Measurements from ENCODE around the gene GPNMB. TPM values are rescaled to one million over a fixed set of nuclear protein-coding genes. Genes with fewer than 3 reads are reported as not detected.
A peak's percentile ranks its signal among the peaks of the same experiment; 100 is the strongest.
"Not testable (repeated sequence)": the region's sequence is repeated elsewhere in the genome, so short reads cannot be mapped to it uniquely, and the experiment has no call there.

GPNMB gene
- 10 to 100 TPM; 19.8 to 34.4 (median 30.8) TPM for polyA plus RNA-seq (ENCODE audit: insufficient read length in 4 of 4)

GRCh38 chr7:23246555-23246954 is at the start of gene GPNMB:
Gene GPNMB, plus strand, starts transcription at chr7:23246775. Its CDS starts 83 bp downstream, at chr7:23246858.
- no peak for DNase-seq (ENCODE audit: low read depth in 4 of 4, low spot score in 3 of 4)

GRCh38 chr7:23197745-23198144 is 48.8 kb upstream of the GPNMB start:
- DNase-seq (ENCODE audit: low read depth in 4 of 4, low spot score in 3 of 4) = not testable (repeated sequence)

GRCh38 chr7:23200331-23200730 is 46.2 kb upstream of the GPNMB start:
- no peak for DNase-seq (ENCODE audit: low read depth in 4 of 4, low spot score in 3 of 4)

- no peak for DNase-seq (ENCODE audit: low read depth in 4 of 4, low spot score in 3 of 4)
Observed at GRCh38 chr7:23204241-23204640, 42.3 kb upstream of the GPNMB start.

- peak in 1 of 4 donors; percentile 27 for DNase-seq (ENCODE audit: low read depth in 4 of 4, low spot score in 3 of 4)
Observed at GRCh38 chr7:23205577-23205908, 41.0 kb upstream of the GPNMB start.

- peak in 2 of 4 donors; percentile 48 to 64 for DNase-seq (ENCODE audit: low read depth in 4 of 4, low spot score in 3 of 4)
Observed at GRCh38 chr7:23205909-23206767, 40.4 kb upstream of the GPNMB start.

GRCh38 chr7:23207021-23207420 is 39.6 kb upstream of the GPNMB start:
- peak in 1 of 4 donors; percentile 23 for DNase-seq (ENCODE audit: low read depth in 4 of 4, low spot score in 3 of 4)

- no peak for DNase-seq (ENCODE audit: low read depth in 4 of 4, low spot score in 3 of 4)
Observed at GRCh38 chr7:23207884-23208283, 38.7 kb upstream of the GPNMB start.

GRCh38 chr7:23208316-23208715 is 38.3 kb upstream of the GPNMB start:
- DNase-seq (ENCODE audit: low read depth in 4 of 4, low spot score in 3 of 4) = no peak

GRCh38 chr7:23210506-23210905 is 36.1 kb upstream of the GPNMB start:
- DNase-seq (ENCODE audit: low read depth in 4 of 4, low spot score in 3 of 4) = no peak

GRCh38 chr7:23211589-23211988 is 35.0 kb upstream of the GPNMB start:
- peak in 3 of 4 donors; percentile 43 to 74 (median 70) for DNase-seq (ENCODE audit: low read depth in 4 of 4, low spot score in 3 of 4)

- DNase-seq (ENCODE audit: low read depth in 4 of 4, low spot score in 3 of 4) = no peak
Observed at GRCh38 chr7:23212395-23212794, 34.2 kb upstream of the GPNMB start.

- DNase-seq (ENCODE audit: low read depth in 4 of 4, low spot score in 3 of 4) = no peak
Observed at GRCh38 chr7:23212841-23213240, 33.7 kb upstream of the GPNMB start.

GRCh38 chr7:23213755-23214154 is 32.8 kb upstream of the GPNMB start:
- DNase-seq (ENCODE audit: low read depth in 4 of 4, low spot score in 3 of 4) = no peak

- DNase-seq (ENCODE audit: low read depth in 4 of 4, low spot score in 3 of 4) = no peak
Observed at GRCh38 chr7:23214423-23214822, 32.2 kb upstream of the GPNMB start.

GRCh38 chr7:23214938-23215337 is 31.6 kb upstream of the GPNMB start:
- no peak for DNase-seq (ENCODE audit: low read depth in 4 of 4, low spot score in 3 of 4)

GRCh38 chr7:23216021-23216420 is 30.6 kb upstream of the GPNMB start:
- DNase-seq (ENCODE audit: low read depth in 4 of 4, low spot score in 3 of 4) = no peak

GRCh38 chr7:23218196-23218595 is 28.4 kb upstream of the GPNMB start:
- no peak for DNase-seq (ENCODE audit: low read depth in 4 of 4, low spot score in 3 of 4)

GRCh38 chr7:23220690-23221305 is 25.8 kb upstream of the GPNMB start:
- DNase-seq (ENCODE audit: low read depth in 4 of 4, low spot score in 3 of 4) = no peak

- no peak for DNase-seq (ENCODE audit: low read depth in 4 of 4, low spot score in 3 of 4)
Observed at GRCh38 chr7:23222439-23223030, 24.0 kb upstream of the GPNMB start.

- not testable (repeated sequence) for DNase-seq (ENCODE audit: low read depth in 4 of 4, low spot score in 3 of 4)
Observed at GRCh38 chr7:23224364-23224763, 22.2 kb upstream of the GPNMB start.
